Spleen (tissue), 11 donors: Measurements from ENCODE around the gene UBE2I. TPM values are rescaled to one million over a fixed set of nuclear protein-coding genes. Genes with fewer than 3 reads are reported as not detected.
"Not testable (repeated sequence)": the region's sequence is repeated elsewhere in the genome, so short reads cannot be mapped to it uniquely, and the experiment has no call there.

Experiments used
- DNase-seq: peaks from one replicate; pipeline ENCODE4 v3.0.0-alpha.2; 2020
- H3K27ac ChIP-seq, 8 donors: fragments of 200-600 bp; sonication (generic) in 7 of 8; 1 replicate in 4 of 8; 2 replicates in 4 of 8; pipeline versions ENCODE4 v1.5.0 to v1.8.0; 2016 to 2021; ENCODE audit warnings: inconsistent platforms in 4 of 8, mild to moderate bottlenecking in 4 of 8, moderate library complexity in 1 of 8
- H3K27me3 ChIP-seq, 7 donors: fragments of 200-600 bp; sonication (generic) in 6 of 7; replicated peaks in 1 of 7; 1 replicate in 4 of 7; 2 replicates in 3 of 7; pipeline versions ENCODE4 v1.5.0 to v1.8.0; 2016 to 2021; ENCODE audit warnings: inconsistent platforms in 3 of 7, mild to moderate bottlenecking in 1 of 7
- H3K36me3 ChIP-seq, 6 donors: fragments of 200-600 bp; sonication (generic) in 5 of 6; 1 replicate in 4 of 6; 2 replicates in 2 of 6; pipeline versions ENCODE4 v1.5.0 to v1.8.0; 2016 to 2021; ENCODE audit warnings: inconsistent platforms in 2 of 6
- H3K4me1 ChIP-seq, 6 donors: fragments of 200-600 bp; sonication (generic) in 5 of 6; 1 replicate in 3 of 6; 2 replicates in 3 of 6; pipeline versions ENCODE4 v1.5.0 to v1.8.0; 2016 to 2021; ENCODE audit warnings: inconsistent platforms in 3 of 6
- H3K4me3 ChIP-seq, 8 donors: fragments of 200-600 bp; sonication (generic) in 7 of 8; 1 replicate in 4 of 8; 2 replicates in 4 of 8; pipeline versions ENCODE4 v1.5.0 to v1.8.0; 2016 to 2021; ENCODE audit warnings: inconsistent platforms in 4 of 8, mild to moderate bottlenecking in 4 of 8, moderate library complexity in 2 of 8
- H3K9me3 ChIP-seq, 8 donors: fragments of 200-600 bp; sonication (generic) in 7 of 8; 1 replicate in 4 of 8; 2 replicates in 4 of 8; pipeline versions ENCODE4 v1.5.0 to v1.8.0; 2016 to 2021; ENCODE audit warnings: inconsistent platforms in 4 of 8
- POLR2A ChIP-seq, 3 donors: fragments of 450-650 bp; IDR thresholded peaks; one replicate each; pipeline ENCODE4 v1.5.1; 2017; ENCODE audit warnings: antibody characterized with exemption in 3 of 3, mild to moderate bottlenecking in 1 of 3
- POLR2AphosphoS5 ChIP-seq, 3 donors: sonication (generic); formaldehyde crosslinking; IDR thresholded peaks; one replicate each; pipeline ENCODE4 v1.5.1; 2017; ENCODE audit warnings: antibody characterized with exemption in 3 of 3
- WGBS, 5 donors: extraction: QIAGEN DNeasy Blood & Tissue Kit in 3 of 5; methylation state at CpG; one replicate each; pipeline versions ENCODE4 v1.1.5 to v1.1.7; 2013 to 2018; 5-methylcytosine and 5-hydroxymethylcytosine counted together
- intact Hi-C: fragments of 100-400 bp; cut with DNase I; formaldehyde crosslinking; loops from one replicate; pipeline ENCODE4 v1.15.0; 2023; ENCODE audit warnings: low total_unique reads
- polyA plus RNA-seq, 3 donors: library from polyadenylated mRNA; stranded (reverse); fragments of 200-250 nt; gene quantifications; one replicate each; pipeline ENCODE4 v1.2.1, GENCODE V29; 2013
- total RNA-seq, 7 donors: library from RNA; depleted of rRNA in 3 of 7; stranded (reverse); fragments of >200 nt in 3 of 7; fragmentation: NEBNext Ultra II Directional in 4 of 7; extraction: Animal tissue kit (Norgen Biotek cat#: 25700) in 4 of 7; gene quantifications; one replicate each; pipeline versions ENCODE4 v1.1.0 to v1.2.1, GENCODE V29; 2016 to 2021
- TF ChIP-seq, protein P1 (sequence below), 11 experiments: fragments of 200-600 bp in 7 of 11; fragments of 450-650 bp in 4 of 11; sonication (generic) in 4 of 11; IDR thresholded peaks in 8 of 11; conservative IDR thresholded peaks in 3 of 11; 1 replicate in 7 of 11; 2 replicates in 4 of 11; pipeline versions ENCODE4 v1.4.0 to v1.8.0; 2016 to 2021; ENCODE audit warnings: antibody characterized with exemption in 11 of 11, inconsistent platforms in 4 of 11, mild to moderate bottlenecking in 1 of 11
- donor health status: healthy with polysubstance abuse.
- donor health status: DM: no; HTN: no; CAD: no; lungs with moderate emphysema.
- donor health status: DM: no; HTN: no; CAD: no.
- donor health status: Bipolar disorder and iron deficiency.
- donor health status: healthy.
- donor health status: DM: no; HTN: no; CAD: no.
- donor health status: DM: yes; HTN: yes; CAD: no.

The UBE2I gene
- total and polyA plus RNA-seq, 10 donors = 78.1 to 142 (median 119) TPM

DNA sequence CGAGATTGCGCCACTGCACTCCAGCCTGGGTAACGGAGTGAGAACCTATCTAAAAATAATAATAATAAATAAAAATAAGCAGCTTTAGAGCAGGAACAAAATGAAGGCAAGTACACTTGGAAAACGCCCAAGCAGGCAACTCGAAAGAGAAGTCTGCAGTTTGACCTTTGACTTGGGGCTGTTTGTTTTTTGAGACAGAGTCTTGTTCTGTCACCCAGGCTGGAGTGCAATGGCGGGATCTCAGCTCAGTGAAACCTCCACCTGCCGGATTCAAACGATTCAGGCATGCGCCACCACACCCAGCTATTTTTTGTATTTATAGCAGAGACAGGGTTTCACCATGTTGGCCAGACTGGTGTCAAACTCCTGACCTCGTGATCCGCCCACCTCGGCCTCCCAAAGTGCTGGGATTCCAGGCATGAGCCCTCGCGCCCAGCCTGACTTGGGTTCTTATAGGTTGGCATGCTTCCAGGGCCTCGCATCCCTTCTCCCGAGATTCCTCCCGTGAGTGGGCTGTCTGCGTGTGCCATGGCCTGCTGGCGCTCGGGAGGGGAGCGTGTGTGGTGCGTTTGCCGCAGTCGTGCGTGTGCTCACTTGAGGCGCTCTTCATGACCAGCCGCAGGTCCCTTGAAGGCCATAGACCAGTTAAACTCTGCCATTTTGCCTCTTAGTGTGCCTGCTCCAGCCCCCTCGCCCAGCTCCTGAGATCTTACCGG, 18.4 kb upstream of the UBE2I start:
- no peak overlapping the region for H3K27ac ChIP-seq
- H3K9me3 ChIP-seq = no peaks in the 10 kb centered on the region
- intact Hi-C loops = no loop called here
- TF ChIP-seq, protein P1, sequence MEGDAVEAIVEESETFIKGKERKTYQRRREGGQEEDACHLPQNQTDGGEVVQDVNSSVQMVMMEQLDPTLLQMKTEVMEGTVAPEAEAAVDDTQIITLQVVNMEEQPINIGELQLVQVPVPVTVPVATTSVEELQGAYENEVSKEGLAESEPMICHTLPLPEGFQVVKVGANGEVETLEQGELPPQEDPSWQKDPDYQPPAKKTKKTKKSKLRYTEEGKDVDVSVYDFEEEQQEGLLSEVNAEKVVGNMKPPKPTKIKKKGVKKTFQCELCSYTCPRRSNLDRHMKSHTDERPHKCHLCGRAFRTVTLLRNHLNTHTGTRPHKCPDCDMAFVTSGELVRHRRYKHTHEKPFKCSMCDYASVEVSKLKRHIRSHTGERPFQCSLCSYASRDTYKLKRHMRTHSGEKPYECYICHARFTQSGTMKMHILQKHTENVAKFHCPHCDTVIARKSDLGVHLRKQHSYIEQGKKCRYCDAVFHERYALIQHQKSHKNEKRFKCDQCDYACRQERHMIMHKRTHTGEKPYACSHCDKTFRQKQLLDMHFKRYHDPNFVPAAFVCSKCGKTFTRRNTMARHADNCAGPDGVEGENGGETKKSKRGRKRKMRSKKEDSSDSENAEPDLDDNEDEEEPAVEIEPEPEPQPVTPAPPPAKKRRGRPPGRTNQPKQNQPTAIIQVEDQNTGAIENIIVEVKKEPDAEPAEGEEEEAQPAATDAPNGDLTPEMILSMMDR (IDR thresholded peaks at IDR 0.05 in 8 of 11, conservative IDR thresholded peaks at IDR 0.05 in 3 of 11) = no peak
- TF ChIP-seq POLR2A (IDR thresholded peaks at IDR 0.05) (no peak), POLR2AphosphoS5 (IDR thresholded peaks at IDR 0.05) (no peak)
- 54 to 72% (median 66%) methylated on average over 24 to 29 of the region's 29 CpGs for WGBS, 5 donors
- H3K4me1 ChIP-seq = peaks cover 0 to 32% (median 7%) of the 10 kb centered on the region in 6 donors
- no peaks in the 10 kb centered on the region for H3K36me3 ChIP-seq
- DNase-seq = no peak
- no peak overlapping the region for H3K4me3 ChIP-seq
- peaks cover 0 to 91% (median 51%) of the 10 kb centered on the region in 7 donors for H3K27me3 ChIP-seq

DNA sequence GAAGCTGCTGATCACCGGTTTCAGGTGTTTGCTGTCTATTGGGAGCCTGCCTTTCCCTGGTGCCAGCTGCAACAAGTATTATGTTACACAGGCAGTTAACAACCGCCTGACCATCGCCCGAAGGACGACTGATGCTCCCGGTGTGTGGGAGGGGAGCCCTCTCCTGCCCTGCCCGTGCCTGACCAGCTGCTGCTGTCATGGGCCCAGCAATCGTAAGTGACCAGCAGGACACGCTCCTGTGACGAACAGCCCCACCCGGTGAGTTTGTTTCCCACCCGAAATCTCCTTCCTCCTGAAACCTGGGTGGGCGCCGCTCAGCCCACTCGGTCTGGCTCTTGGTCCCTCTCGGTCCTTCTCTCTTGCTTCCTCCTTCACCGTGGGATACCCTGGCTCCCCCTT, 17.9 kb upstream of the UBE2I start:
- H3K27ac ChIP-seq = no peak overlapping the region
- peaks cover 0 to 38% (median 8%) of the 10 kb centered on the region in 6 donors for H3K4me1 ChIP-seq
- H3K9me3 ChIP-seq = no peaks in the 10 kb centered on the region
- H3K27me3 ChIP-seq = peaks cover 0 to 91% (median 45%) of the 10 kb centered on the region in 7 donors
- WGBS, 5 donors = 51 to 59% (median 55%) methylated on average over 17 of the region's 17 CpGs
- H3K36me3 ChIP-seq = no peaks in the 10 kb centered on the region
- TF ChIP-seq POLR2A (IDR thresholded peaks at IDR 0.05) (no peak), POLR2AphosphoS5 (IDR thresholded peaks at IDR 0.05) (no peak)
- TF ChIP-seq, protein P1 (IDR thresholded peaks at IDR 0.05 in 8 of 11, conservative IDR thresholded peaks at IDR 0.05 in 3 of 11) = no peak
- intact Hi-C loops = no loop called here
- no peak for DNase-seq
- H3K4me3 ChIP-seq = no peak overlapping the region

DNA sequence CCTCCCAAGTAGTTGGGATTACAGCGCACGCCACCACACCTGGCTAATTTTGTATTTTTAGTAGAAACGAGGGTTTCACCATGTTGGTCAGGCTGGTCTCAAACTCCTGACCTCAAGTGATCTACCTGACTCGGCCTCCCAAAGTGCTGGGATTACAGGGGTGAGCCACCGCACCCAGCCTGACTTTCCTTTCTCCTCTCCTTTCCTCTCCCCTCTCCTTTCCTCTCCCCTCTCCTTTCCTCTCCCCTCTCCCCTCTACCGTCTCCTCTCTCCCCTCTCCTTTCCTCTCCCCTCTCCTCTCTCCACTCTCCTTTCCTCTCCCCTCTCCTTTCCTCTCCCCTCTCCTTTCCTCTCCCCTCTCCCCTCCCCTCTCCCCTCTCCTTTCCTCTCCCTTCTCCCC, 17.2 kb upstream of the UBE2I start:
- 70 to 79% (median 72%) methylated on average over 6 of the region's 6 CpGs for WGBS, 5 donors
- Histone ChIP-seq H3K4me1 (peaks cover 0 to 44% (median 12%) of the 10 kb centered on the region in 6 donors), H3K27me3 (peaks cover 0 to 91% (median 39%) of the 10 kb centered on the region in 7 donors)
- intact Hi-C loops, H3K27ac ChIP-seq, DNase-seq, H3K4me3 ChIP-seq, H3K9me3 ChIP-seq, H3K36me3 ChIP-seq: not testable (repeated sequence)

DNA sequence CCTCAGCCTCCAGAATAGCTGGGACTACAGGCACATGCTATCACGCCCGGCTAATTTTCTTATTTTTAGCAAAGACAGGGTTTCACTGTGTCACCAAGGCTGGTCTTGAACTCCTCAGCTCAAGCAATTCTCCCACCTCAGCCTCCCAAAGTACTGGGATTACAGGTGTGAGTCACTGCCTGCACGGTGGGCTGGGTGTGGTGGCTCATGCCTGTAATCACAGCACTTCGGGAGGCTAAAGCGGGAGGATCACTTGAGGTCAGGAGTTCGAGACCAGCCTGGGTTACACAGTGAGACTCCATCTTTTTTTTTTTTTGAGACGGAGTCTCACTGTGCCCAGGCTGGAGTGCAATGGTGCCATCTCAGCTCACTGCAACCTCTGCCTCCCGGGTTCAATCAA, 16.6 kb upstream of the UBE2I start:
- DNase-seq, intact Hi-C loops, H3K36me3 ChIP-seq, H3K4me3 ChIP-seq, H3K9me3 ChIP-seq, H3K27ac ChIP-seq: not testable (repeated sequence)
- peaks cover 0 to 90% (median 33%) of the 10 kb centered on the region in 7 donors for H3K27me3 ChIP-seq
- H3K4me1 ChIP-seq = peaks cover 0 to 48% (median 13%) of the 10 kb centered on the region in 6 donors
- 74 to 83% (median 82%) methylated on average over 8 of the region's 8 CpGs for WGBS, 5 donors

DNA sequence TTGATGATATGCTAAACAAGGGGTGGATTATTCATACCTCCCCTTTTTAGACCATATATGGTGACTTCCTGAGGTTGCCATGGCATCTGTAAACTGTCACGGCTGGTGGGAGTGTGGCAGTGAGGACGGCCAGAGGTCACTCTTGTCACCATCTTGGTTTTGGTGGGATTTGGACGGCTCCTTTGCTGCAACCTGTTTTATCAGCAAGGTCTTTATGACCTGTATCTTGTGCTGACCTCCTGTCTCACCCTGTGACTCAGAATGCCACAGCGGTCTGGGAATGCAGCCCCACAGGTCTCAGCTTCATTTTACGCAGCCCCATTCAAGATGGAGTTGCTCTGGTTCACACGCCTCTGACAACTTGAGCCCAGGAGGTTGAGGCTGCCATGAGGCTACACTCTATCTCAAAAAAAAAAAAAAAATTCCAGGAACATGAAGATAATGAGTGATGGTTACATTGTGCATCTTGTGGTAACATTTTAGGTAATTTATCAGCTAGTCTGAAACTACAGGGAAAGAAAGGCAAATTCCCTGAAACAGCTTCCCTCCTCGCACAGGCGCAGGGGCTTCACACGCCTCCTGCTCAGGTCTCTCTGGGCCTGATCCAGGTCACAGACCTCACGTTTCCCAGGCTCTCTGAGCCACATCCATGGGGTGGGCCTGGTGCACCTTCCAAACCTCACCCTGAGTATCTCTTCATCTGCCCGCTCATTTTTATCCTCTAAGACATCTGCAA, 15.3 kb upstream of the UBE2I start:
- 69 to 83% (median 74%) methylated on average over 11 of the region's 11 CpGs for WGBS, 5 donors
- intact Hi-C loops = no loop called here
- Histone ChIP-seq H3K27me3 (peaks cover 0 to 83% (median 20%) of the 10 kb centered on the region in 7 donors), H3K4me1 (peaks cover 0 to 44% (median 13%) of the 10 kb centered on the region in 6 donors), H3K9me3 (no peaks in the 10 kb centered on the region), H3K27ac (no peak overlapping the region), H3K4me3 (no peak overlapping the region), H3K36me3 (no peaks in the 10 kb centered on the region)
- TF ChIP-seq, protein P1 (IDR thresholded peaks at IDR 0.05 in 8 of 11, conservative IDR thresholded peaks at IDR 0.05 in 3 of 11) = no peak
- TF ChIP-seq POLR2A (IDR thresholded peaks at IDR 0.05) (no peak), POLR2AphosphoS5 (IDR thresholded peaks at IDR 0.05) (no peak)
- no peak for DNase-seq
